NCI-H69 (cell line): ENCODE results near the gene ACSL6.

ENCODE experiments used
- DNase-seq: peaks from one replicate; lab custom pipeline; 2025; lab: John Stamatoyannopoulos, UW

Gene ACSL6

GRCh38 chr5:132011622-132012343, at the start of gene ACSL6:
ACSL6 (minus strand) TSS chr5:132011658; CDS start chr5:132011553, 105 bp downstream.
- peak; percentile 78 for DNase-seq

GRCh38 chr5:132060501-132061161, 49.2 kb upstream of the ACSL6 start, which contains the start of gene IL3:
IL3 (plus strand) TSS chr5:132060655; CDS start chr5:132060707, 52 bp downstream.
- DNase-seq = no peak

- no peak for DNase-seq
Measured at GRCh38 chr5:132059696-132060500, 48.4 kb upstream of the ACSL6 start.

GRCh38 chr5:132059043-132059695, 47.7 kb upstream of the ACSL6 start:
- DNase-seq = no peak

- no peak for DNase-seq
Measured at GRCh38 chr5:132058646-132059042, 47.2 kb upstream of the ACSL6 start.

GRCh38 chr5:132057498-132058255, 46.2 kb upstream of the ACSL6 start:
- DNase-seq = no peak

- DNase-seq = no peak
Measured at GRCh38 chr5:132056610-132057497, 45.4 kb upstream of the ACSL6 start.

GRCh38 chr5:132055808-132056609, 44.6 kb upstream of the ACSL6 start:
- peak; percentile 26 for DNase-seq

- peak; percentile 90 for DNase-seq
Measured at GRCh38 chr5:132055441-132055807, 44.0 kb upstream of the ACSL6 start.

- peak; percentile 78 for DNase-seq
Measured at GRCh38 chr5:132054697-132055440, 43.4 kb upstream of the ACSL6 start.

GRCh38 chr5:132054031-132054696, 42.7 kb upstream of the ACSL6 start:
- no peak for DNase-seq

- no peak for DNase-seq
Measured at GRCh38 chr5:132053483-132053882, 42.0 kb upstream of the ACSL6 start.

- no peak for DNase-seq
Measured at GRCh38 chr5:132052520-132052919, 41.1 kb upstream of the ACSL6 start.

GRCh38 chr5:132050661-132051552, 39.4 kb upstream of the ACSL6 start:
- DNase-seq = peak; percentile 68

GRCh38 chr5:132050136-132050535, 38.7 kb upstream of the ACSL6 start:
- no peak for DNase-seq

GRCh38 chr5:132049559-132049958, 38.1 kb upstream of the ACSL6 start:
- no peak for DNase-seq

- no peak for DNase-seq
Measured at GRCh38 chr5:132049093-132049492, 37.6 kb upstream of the ACSL6 start.
